ENCODE measurements around the gene CES4A.

- no peak for TF ChIP-seq ZNF670 (tag by site-specific recombination; IDR thresholded peaks at IDR 0.05; ENCODE audit: low read depth)
- no peak for TF ChIP-seq KLF9 (tag by site-specific recombination; IDR thresholded peaks at IDR 0.05; ENCODE audit: low read depth)
- no peak for TF ChIP-seq ZBTB11 (tag by site-specific recombination; conservative IDR thresholded peaks at IDR 0.05; ENCODE audit: low read depth)
Measured at GRCh38 chr16:66991545-66992077, 3.2 kb downstream of the CES4A start.

All from HEK293 (cell line).